HL-60 (cell line): ENCODE data around the gene ACOT13.
A peak's percentile ranks its signal among the peaks of the same experiment; 100 is the strongest.

Experiments
- CTCF ChIP-seq: IDR thresholded peaks from one replicate; pipeline ENCODE4 v1.5.1; 2011; ENCODE audit warnings: low read length, control low read depth, inconsistent platforms; ENCODE audit not compliant: insufficient read depth
- POLR2AphosphoS5 ChIP-seq: IDR thresholded peaks from 2 replicates; pipeline ENCODE4 v1.6.1; 2012; ENCODE audit warnings: low read depth
- SPI1 ChIP-seq: IDR thresholded peaks from 2 replicates; pipeline ENCODE4 v1.6.1; 2012; ENCODE audit warnings: low read depth, mild to moderate bottlenecking, borderline replicate concordance

DNA sequence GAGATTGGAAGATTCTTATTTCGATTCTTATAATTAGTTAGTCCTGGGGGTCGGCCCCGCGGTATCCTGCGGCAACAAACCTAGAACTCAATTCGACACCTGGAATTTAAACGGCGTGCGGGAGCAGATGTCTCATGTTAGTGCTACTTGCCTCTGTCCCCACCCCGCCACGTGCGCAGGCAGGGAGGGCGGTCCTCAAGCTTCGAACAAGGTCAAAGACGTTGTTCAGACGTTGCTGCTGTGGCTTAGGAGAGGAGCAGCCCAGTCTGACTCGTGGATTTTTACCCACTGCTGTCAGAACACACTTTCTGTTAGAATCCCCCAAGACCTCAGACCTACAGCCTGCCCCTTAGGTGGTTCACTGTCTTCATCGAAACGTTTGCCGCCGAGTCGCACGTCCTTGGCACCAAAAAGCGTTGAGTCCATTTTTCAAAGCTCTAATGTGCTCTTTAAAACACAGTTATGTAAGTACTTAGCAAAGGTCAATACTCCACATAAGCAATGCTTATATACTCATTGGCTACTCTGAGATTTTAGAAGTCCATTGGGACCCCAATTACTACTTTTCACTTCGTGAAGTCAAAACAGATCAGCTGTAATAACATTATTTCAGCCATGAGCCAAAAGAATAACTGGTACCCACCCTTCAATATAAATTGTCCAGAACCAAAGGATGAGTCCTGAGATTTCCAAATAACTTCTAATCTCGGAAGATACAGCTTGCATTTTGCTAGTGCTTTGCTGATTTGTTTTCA lies 54.8 kb downstream of the ACOT13 start:
- TF ChIP-seq CTCF (no peak), SPI1 (no peak), POLR2AphosphoS5 (peak; percentile 95)
